GM21390 (cell line): ENCODE data around the gene NAA15.
"Not testable (repeated sequence)": the region's sequence is repeated elsewhere in the genome, so short reads cannot be mapped to it uniquely, and the experiment has no call there.

Experiments
- ATAC-seq: cut with Tn5 transposase; IDR thresholded peaks from one replicate; pipeline ENCODE4 v1.9.1; 2021; ENCODE audit not compliant: unreplicated experiment

Gene NAA15

DNA sequence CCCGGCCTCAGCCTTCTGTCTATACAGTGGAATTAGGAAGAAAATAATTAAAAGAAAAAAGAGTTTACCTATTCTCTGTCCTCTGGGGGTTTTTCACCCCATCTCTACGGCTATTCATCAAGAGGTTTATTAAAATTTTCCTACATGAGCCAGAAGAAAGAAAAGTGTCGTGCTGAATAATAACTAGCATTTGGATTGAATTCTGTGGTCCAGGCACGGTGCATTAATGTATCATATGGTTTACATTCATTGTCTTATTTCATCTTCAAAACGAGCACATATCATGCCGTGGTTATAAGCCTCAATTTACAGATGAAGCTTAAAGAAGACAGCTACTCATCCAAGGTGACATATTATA is 5.4 kb upstream of the NAA15 start:
- ATAC-seq: no peak

DNA sequence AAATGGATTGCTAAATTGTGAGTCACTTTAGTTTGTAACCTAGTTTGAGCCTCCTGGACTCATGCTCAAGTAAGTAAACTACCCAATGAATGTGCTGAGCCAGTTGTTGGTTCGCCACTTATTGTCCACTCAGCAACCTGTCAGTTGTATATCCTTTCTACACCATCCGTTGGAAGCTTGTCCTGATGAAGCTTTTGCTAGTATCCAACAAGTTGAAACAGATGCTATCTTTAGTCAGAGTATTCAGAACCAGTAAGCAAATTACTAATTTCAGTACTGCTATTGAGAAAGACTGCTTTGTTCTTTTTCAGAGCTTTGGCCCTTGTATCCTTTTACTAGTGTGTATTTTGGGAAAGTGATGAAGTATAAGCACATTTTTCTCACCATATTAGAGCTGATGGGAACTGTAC is 4.3 kb upstream of the NAA15 start:
- ATAC-seq: no peak

DNA sequence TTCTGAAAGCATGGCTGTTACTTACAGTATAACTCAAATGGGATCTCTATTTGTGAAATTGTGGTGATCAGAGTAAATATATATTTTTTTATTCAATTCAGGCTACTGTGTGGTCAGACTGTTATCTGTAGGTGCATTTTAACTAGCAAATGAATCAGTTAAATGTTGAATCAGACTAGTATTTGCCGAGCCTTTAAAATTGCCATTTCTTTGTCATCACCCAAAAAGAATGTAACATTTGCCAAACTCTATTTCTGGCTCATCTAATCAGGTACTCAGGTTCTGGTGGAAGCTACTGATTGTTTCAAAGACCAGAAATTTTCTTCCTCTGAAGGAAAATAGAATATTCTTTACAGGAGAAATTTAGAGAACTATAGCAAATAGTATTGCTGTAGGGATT is 1.8 kb upstream of the NAA15 start:
- ATAC-seq: no peak

DNA sequence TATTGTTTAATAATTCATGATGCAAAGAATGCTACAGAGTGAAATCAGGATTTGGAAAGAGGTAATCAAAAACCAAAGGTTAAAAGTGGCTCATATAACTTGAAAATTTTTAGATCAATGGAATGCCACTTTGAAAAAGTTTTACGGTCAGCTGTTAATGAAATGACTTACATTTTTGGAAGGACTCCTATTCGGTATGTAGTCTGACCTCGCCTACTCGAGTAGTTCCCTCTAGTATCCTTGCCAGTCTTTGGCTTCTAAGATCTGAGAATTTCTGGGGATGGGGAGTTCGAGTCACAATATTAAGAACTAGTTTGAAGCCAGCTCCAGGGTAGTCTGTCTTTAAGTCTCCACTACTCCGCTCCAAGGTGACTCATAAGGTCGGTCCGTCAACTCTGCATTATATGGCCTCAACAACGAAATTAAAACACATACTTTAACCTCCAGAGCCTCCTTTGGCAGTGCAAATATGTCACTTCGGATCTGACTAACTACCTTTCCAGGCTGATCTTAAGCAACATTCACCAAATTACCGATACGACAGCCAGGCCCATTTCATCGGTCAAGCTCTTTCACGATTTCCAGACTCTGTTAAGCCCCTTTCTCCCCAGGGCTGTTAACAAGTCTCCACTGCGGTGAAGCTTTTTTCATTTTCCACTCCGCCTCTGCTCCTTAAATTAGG is 733 bp upstream of the NAA15 start:
- ATAC-seq: peak; percentile 9

DNA sequence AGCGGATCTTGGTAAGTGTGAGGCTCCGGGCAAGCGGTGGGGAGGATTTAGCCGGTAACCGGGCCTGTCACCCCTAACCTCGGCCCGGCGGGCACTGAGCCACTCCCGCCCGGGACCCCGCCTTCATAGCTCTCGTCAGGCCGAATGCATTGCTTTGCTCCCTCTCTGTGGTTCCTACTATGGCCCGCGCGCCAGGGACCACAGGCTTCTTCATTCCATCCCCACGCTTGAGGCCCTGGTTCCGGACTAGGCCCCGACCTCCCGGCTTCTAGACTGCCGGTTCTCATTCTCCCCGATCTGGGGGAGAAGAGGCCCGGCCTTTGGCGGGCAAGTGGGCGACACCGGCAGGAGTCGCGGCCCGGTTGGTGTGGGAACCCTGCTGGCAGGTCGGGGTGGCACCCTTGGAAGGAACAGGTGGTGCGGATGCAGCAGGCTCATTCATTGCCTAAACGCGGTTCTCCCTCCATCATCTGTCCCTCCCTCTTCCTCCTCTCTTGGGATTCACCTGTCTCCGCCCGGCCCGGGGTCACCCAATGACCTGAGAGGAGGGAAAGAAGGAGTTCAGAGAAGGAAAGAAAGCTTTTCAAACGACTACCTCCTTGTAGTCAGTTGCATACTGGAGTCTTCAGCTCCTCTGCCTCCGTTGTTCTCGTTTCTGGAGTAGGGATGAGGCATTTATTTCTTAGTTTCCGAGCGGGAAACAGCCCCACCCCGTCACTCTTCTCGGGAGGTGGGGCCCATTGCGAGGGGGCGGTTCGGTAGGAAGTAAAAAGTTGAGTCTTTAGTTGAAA is 711 bp downstream of the NAA15 start, which contains the start of gene NDUFC1:
NDUFC1 (minus strand) TSS at position 657 of the 791 bp plus-strand sequence. CDS start 6,679 bp downstream, outside the sequence.
- ATAC-seq: peak; percentile 37

DNA sequence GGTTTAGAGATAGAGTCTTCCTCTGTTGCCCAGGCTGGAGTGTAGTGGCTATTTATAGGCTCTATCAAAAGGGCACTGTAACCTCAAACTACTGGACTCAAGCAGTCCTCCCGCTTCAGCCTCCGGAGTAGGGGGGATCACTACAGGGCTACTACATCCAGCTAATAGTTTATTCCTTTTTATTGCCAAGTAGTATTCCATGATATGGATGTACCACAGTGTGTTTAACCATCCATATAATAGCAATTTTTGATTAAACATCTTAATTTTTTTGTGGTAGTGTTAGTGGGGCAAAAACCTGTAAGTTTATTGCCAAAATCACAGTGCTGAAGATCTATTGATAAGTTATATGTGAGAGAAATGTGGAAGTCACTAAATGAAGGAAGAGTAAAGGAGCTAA is 3.6 kb downstream of the NAA15 start:
- ATAC-seq: no peak

DNA sequence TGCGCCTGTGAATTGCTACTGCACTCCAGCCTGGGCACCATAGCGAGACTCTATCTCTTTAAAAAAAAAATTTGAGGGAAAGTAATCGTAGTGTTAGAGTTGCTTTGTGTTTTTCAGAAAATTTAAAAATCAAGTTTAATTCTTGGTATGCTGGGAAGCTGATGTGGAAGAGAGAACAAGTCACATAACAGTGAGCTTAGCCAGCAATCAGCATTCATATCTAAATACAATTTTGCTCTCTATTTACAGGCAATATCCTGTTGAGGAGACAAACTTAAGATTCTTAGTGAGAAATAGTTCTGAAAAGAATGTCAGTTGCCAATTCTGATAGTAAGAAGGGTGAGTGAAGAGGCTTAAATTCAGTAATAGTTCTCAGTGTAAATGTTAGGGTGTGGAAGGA is 10.6 kb downstream of the NAA15 start:
- ATAC-seq: no peak

DNA sequence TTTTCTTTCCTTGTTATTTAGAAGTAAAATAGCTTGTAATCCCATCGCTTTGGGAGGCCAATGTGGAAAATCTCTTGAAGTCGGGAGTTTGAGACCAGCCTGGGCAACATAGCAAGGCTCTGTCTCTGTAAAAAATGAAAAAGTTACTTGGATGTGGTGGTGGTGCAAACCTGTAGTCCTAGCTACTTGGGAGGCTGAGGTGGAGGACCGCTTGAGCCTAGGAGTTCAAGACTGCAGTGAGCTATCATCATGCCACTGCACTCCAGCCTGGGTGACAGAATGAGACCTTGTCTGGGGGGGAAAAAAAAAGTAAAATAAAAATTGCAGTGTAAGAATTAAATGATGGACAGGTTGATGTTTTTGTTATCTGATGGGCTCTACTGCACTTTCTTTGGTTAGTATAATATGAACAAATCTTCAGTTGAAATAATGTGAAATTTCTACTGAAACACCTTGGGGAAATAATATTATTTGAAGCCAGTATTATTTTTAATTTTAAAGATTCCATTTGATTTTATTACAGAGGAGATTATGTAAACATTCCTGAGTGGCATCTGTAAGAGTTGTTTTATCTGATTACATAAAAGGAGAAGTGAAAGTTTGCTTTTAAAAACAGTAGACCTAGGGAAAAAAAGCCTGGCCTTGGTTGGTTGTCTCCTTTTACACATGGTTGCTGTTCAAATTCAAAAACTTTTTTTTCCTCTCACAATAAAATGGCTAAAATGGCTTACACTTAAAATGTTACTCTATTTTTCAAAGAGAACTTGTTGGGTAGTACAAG is 11.4 kb downstream of the NAA15 start:
- no peak for ATAC-seq

DNA sequence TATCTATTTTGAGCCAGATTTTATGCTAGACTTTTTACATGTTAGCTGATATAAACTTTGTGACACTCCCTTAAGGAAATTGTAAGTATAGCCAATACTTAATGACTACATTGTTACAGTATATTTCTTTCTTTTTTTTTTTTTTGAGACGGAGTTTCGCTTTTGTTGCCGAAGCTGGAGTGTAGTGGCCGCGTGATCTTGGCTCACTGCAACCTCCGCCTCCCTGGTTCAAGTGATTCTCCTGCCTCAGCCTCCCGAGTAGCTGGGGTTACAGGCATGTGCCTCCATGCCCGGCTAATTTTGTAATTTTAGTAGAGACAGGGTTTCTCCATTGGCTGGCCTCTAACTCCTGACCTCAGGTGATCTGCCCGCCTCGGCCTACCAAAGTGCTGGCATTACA is 12.1 kb downstream of the NAA15 start:
- not testable (repeated sequence) for ATAC-seq

DNA sequence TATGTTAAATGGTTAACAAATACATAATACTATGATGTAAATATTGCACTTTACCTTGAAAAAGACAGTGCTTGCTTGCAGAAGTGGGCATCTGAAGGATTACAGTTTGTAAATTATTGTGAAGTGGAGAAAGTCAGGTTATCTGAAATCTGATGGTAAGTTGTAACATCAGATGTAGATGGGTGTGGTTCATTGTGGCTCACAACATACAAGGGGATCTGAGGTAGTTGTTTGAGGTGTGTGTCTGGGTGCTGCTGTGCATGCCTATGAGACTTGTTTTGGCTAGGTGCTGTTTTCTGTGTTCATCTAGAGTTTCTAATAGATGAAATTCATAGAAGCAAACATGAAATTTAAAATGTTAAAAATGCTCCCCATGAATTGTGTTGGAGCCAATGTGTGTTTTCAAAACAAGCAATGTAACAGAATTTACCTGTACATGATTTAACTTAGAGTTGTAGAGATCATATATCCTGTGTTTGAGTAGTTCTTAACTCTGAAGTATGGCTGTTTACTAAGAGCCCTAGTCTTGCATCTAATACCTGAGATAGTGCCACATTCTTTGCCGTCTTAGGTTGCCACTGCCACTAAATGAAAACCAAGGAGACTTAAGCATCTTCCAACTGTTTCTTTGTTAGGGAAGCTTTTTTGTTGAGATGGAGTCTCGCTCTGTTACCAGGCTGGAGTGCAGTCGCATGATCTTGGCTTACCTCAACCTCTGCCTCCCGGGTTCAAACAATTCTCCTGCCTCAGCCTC is 12.9 kb downstream of the NAA15 start:
- ATAC-seq: no peak

DNA sequence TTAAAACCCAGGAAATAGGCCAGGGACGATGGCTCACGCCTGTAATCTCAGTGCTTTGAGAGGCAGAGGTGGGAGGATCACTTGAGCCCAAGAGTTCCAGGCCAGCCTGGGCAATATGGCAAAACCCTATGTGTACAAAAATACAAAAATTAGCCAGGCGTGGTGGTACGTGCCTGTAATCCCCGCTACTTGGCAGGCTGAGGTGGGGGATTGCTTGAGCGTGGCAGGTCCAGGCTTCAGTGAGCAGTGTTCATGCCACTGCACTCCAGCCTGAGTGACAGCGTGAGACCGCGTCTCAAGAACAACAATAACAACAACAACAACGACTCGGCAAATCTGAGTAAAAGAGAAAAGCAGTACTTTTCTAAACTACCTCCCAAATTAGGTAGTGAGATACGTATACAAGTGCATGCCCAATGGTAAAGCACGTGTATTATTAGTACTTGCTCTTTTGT is 13.9 kb downstream of the NAA15 start:
- peak; percentile 74 for ATAC-seq

DNA sequence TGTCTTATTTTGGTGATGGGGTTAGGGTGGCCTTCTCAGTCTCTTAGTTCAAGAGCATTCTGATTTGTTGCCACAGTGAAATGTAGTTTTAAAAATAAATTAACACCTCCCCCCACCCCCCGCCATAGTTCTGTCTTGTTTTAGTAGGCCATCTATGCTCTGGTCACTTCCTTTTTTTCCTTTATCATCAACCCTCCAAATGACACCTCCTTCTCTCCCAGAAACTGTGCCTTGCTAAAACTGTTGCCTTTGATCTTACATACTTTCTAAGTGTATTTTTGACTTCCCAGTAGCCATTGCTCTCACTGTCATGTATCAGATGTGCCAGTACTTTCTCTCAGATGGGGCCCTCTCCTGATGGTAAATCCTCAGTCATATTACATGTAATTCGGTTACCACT is 15.4 kb downstream of the NAA15 start:
- ATAC-seq: no peak

DNA sequence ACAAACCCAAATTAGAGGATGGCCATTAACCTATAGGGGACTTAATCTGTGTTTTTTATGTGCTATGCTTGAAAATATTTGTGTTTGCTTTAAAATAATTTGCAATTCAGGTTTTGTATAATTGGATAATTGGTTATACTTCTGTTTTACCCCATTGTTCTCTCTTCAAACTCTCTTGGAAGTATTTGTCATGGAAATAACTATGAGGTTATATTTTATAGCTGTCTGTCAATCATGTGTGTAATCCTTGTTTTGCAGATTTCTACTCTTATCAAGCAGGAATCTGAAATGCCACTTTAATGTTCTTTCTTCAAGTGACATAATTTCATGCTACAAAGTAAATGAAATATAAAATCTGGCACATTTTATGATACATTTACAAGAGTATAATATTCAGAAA is 16.3 kb downstream of the NAA15 start:
- ATAC-seq: no peak

DNA sequence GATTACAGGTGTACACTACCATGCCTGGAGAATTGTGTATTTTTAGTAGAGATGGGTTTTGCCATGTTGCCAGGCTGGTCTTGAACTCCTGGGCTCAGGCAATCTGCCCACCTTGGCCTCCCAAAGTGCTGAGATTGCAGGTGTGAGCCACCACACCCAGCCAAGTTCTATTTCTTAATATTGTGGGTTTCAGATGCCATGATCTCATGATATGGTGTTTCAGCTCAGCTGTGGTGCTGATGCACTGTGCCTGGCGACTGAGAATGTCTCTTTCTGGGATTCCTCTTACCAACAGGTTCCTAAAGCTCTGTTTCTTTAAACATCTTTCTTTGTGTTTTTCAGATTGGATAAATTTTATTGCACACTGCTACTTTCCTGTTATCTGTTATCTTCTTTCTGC is 18.3 kb downstream of the NAA15 start:
- ATAC-seq: no peak

DNA sequence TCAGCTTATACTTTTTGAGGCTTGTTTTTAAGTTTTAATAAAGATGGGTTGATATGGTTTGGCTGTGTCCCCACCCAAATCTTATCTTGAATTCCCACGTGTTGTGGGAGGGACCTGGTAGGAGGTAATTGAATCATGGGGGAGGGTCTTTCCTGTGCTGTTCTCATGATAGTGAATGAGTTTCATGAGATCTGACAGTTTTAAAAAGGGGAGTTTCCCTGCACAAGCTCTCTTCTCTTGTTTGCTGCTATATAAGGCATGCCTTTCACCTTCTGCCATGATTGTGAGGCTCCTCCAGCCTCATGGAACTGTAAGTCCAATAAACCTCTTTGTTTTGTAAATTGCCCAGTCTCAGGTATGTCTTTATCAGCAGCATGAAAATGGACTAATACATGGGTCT is 20.8 kb downstream of the NAA15 start:
- not testable (repeated sequence) for ATAC-seq

DNA sequence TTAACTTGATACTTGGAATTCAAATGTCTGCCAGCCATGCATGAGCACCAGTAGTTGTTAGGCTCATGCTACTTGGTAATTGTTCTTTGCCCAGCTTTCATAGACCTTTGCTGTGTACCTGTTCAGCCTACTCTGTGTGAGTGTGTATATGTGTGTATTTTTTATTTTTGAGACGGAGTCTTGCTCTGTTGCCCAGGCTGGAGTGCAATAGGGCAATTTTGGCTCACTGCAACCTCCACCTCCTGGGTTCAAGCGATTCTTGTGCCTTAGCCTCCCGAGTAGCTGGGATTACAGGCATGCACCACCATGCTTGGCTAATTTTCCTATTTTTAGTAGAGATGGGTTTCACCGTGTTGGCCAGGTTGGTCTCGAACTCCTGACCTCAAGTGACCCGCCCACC is 21.2 kb downstream of the NAA15 start:
- not testable (repeated sequence) for ATAC-seq

DNA sequence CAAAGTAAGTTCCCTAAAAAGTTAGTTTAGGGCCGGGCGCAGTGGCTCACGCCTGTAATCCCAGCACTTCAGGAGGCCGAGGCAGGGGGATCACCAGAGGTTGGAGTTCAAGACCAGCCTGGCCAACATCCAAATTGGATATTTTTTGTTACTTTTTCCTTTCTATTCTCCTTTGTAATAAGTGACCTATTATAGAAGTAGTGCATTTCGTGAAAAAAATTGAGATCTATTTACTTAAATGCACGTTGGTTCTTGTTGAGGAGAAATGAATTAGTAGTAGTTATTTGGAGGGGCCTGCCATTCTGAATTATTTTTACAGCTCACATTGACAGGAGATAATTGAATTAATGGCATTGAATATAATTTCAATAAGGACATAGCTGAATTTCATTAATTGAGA is 23.3 kb downstream of the NAA15 start:
- ATAC-seq: no peak

DNA sequence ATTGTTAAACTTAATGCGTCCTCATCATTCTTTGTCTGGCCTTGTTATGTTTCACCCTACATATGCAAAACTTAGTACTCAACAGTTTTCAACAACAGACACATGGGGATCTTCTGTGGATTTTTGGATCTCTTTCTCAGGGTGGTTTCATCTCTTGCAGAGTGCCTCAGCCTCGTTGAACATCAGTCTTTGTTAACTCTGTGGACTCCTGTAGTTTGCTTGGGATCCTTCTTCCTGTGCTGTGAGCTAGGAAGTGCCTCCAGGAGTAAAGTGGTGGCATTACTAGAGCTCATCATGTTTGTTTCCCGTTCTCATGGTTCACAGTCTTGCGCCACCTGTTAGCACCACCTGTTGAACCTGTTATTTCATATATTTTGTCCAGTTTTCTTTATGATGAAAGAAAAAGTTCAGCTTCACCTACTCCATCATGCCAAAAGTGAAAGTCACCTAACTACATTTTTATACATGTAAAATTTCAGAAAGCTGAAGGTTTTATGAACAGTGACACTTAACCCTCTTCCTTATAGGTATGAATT is 28.4 kb downstream of the NAA15 start:
- ATAC-seq: no peak

DNA sequence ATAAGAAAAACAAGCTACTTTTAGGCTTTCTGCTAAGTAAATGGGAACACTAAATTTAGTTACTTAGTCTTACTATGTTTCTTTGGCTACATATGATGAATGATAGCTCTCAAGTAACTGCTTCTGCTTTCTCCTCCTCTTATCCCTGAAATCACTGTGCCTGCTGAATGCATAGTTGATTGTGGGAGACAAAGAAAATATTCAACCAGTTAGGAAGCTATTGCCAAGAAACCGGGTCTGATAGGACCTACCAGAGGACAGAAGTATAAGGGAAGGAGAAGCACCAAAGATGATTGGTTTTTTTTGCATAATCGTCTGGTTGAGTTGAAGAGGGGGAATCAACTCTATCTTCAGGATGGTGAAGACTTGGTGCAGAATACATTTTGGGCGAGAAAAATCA is 29.0 kb downstream of the NAA15 start:
- ATAC-seq: no peak

DNA sequence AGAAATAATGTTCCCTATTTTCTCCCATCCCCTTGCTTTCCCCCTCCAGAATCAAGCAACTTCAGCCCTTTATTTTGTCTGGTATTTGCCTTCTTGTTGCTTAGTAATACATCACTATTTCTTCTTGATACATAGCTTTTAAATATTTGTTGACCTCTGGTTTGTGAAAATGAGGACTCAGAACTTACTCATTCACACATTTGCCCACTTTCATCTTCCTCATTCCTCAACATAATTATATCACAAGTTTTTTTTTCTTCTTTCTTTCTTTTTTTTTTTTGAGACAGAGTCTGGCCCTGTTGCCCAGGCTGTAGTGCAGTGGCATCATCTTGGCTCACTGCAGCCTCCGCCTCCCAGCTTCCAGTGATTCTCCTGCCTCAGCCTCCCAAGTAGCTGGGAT is 29.9 kb downstream of the NAA15 start:
- ATAC-seq: no peak

DNA sequence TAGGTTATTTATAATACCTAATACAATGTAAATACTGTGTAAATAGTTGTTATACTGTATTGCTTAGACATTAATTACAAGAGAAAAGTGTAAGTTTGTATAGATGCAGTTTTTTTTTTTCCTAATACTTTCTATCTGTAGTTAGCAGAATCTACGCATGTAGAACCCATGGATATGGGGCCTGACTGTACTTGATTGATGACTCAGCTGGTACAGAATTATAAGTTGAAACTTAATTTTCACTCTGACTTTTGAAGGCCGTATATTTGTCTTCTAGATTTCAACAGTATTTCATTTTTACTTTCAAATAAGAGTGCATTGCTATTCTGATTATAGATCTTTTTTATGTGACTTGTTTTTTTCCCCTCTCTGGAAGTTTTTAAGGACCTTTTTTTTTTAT is 31.7 kb downstream of the NAA15 start:
- ATAC-seq: no peak
